HL-60 (cell line): Measurements from ENCODE around the gene KIAA1217.

Experiments used
- POLR2AphosphoS5 ChIP-seq: IDR thresholded peaks from 2 replicates; pipeline ENCODE4 v1.6.1; 2012; ENCODE audit warnings: low read depth
- TF ChIP-seq, protein P1 (sequence below): IDR thresholded peaks from one replicate; pipeline ENCODE4 v1.5.1; 2011; ENCODE audit warnings: low read length, control low read depth, inconsistent platforms; ENCODE audit not compliant: insufficient read depth
- TF ChIP-seq, protein P2 (sequence below): IDR thresholded peaks from 2 replicates; pipeline ENCODE4 v1.6.1; 2012; ENCODE audit warnings: low read depth; ENCODE audit not compliant: insufficient replicate concordance

DNA sequence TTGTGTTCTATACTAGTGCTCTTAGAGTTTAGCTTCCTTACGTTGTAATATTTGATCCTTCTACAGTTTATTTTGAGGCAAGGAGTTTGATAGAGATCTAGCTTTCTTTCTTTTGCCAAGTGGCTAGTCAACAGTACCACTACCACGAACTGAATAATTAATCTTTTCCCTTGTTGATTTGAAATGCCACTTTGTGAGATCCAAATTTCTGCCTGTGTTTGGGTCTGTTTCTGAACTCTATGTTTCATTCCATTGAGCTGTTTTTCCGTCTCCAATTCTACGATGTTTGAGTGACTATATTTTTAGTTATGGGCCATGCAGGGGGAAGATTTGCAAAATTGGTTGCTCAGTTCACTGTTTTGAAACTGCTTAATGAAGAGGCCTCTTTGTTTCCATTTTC is 134.7 kb downstream of the KIAA1217 start:
- TF ChIP-seq, protein P1, sequence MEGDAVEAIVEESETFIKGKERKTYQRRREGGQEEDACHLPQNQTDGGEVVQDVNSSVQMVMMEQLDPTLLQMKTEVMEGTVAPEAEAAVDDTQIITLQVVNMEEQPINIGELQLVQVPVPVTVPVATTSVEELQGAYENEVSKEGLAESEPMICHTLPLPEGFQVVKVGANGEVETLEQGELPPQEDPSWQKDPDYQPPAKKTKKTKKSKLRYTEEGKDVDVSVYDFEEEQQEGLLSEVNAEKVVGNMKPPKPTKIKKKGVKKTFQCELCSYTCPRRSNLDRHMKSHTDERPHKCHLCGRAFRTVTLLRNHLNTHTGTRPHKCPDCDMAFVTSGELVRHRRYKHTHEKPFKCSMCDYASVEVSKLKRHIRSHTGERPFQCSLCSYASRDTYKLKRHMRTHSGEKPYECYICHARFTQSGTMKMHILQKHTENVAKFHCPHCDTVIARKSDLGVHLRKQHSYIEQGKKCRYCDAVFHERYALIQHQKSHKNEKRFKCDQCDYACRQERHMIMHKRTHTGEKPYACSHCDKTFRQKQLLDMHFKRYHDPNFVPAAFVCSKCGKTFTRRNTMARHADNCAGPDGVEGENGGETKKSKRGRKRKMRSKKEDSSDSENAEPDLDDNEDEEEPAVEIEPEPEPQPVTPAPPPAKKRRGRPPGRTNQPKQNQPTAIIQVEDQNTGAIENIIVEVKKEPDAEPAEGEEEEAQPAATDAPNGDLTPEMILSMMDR: no peak
- TF ChIP-seq POLR2AphosphoS5: no peak
- TF ChIP-seq, protein P2, sequence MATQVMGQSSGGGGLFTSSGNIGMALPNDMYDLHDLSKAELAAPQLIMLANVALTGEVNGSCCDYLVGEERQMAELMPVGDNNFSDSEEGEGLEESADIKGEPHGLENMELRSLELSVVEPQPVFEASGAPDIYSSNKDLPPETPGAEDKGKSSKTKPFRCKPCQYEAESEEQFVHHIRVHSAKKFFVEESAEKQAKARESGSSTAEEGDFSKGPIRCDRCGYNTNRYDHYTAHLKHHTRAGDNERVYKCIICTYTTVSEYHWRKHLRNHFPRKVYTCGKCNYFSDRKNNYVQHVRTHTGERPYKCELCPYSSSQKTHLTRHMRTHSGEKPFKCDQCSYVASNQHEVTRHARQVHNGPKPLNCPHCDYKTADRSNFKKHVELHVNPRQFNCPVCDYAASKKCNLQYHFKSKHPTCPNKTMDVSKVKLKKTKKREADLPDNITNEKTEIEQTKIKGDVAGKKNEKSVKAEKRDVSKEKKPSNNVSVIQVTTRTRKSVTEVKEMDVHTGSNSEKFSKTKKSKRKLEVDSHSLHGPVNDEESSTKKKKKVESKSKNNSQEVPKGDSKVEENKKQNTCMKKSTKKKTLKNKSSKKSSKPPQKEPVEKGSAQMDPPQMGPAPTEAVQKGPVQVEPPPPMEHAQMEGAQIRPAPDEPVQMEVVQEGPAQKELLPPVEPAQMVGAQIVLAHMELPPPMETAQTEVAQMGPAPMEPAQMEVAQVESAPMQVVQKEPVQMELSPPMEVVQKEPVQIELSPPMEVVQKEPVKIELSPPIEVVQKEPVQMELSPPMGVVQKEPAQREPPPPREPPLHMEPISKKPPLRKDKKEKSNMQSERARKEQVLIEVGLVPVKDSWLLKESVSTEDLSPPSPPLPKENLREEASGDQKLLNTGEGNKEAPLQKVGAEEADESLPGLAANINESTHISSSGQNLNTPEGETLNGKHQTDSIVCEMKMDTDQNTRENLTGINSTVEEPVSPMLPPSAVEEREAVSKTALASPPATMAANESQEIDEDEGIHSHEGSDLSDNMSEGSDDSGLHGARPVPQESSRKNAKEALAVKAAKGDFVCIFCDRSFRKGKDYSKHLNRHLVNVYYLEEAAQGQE: no peak
